Adrenal gland (tissue), 5 donors: ENCODE data around the gene TMEM235.

ENCODE experiments used
- POLR2A ChIP-seq, 2 donors: fragments of 450-650 bp; IDR thresholded peaks; one replicate each; pipeline ENCODE4 v1.6.1; 2017; ENCODE audit warnings: antibody characterized with exemption in 2 of 2, mild to moderate bottlenecking in 2 of 2, moderate library complexity in 1 of 2
- TF ChIP-seq, protein P1 (sequence below), 6 experiments: fragments of 450-650 bp in 4 of 6; fragments of 200-600 bp in 2 of 6; sonication (generic) in 1 of 6; IDR thresholded peaks; 1 replicate in 5 of 6; 2 replicates in 1 of 6; pipeline versions ENCODE4 v1.5.1 to v1.8.0; 2016 to 2021; ENCODE audit warnings: antibody characterized with exemption in 6 of 6, mild to moderate bottlenecking in 2 of 6, moderate library complexity in 1 of 6
- donor health status: DM: no; HTN: no; CAD: no.

DNA sequence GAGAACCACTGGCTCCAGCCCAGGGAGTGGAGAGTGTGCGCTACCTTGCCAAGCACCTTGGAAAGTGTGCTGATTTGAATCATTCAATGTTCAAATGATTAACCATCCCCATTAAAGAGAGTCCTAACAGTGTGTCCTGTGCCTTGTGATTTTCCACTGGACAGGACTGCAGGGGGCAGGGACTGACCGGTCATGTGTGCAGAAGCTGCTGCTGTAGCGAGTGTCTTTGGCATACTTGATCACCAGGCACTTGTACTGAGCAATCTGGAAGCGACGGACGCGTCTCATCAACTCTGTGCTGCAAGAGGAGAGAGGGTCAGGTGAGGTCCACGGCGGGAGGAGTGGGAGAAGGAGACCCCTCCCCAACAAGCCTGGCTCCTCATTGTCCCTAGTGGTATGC is 46.6 kb upstream of the TMEM235 start:
- TF ChIP-seq, protein P1, sequence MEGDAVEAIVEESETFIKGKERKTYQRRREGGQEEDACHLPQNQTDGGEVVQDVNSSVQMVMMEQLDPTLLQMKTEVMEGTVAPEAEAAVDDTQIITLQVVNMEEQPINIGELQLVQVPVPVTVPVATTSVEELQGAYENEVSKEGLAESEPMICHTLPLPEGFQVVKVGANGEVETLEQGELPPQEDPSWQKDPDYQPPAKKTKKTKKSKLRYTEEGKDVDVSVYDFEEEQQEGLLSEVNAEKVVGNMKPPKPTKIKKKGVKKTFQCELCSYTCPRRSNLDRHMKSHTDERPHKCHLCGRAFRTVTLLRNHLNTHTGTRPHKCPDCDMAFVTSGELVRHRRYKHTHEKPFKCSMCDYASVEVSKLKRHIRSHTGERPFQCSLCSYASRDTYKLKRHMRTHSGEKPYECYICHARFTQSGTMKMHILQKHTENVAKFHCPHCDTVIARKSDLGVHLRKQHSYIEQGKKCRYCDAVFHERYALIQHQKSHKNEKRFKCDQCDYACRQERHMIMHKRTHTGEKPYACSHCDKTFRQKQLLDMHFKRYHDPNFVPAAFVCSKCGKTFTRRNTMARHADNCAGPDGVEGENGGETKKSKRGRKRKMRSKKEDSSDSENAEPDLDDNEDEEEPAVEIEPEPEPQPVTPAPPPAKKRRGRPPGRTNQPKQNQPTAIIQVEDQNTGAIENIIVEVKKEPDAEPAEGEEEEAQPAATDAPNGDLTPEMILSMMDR (IDR thresholded peaks at IDR 0.05), result no peak
- no peak for TF ChIP-seq POLR2A (IDR thresholded peaks at IDR 0.05)
